Measurements from ENCODE around the gene RGS16.

Gene RGS16

GRCh38 chr1:182615468-182616129 lies 11.4 kb upstream of the RGS16 start:
- Histone ChIP-seq H2BK12ac (ENCODE audit: low read length in 2 of 2) (peak overlapping the region in 1 of 2 experiments; percentile 97), H3K4me3 (ENCODE audit: insufficient read depth in 1 of 2, low read depth in 1 of 2, low read length in 2 of 2) (peak overlapping the region in 1 of 2 experiments; percentile 71), H4K8ac (ENCODE audit: low read length) (peak overlapping the region; percentile 86), H3K4me1 (ENCODE audit: control insufficient read depth, insufficient read depth, low read depth, low read length) (peaks cover 22% of the 10 kb centered on the region), H2BK120ac (ENCODE audit: low read depth, low read length) (peak overlapping the region; percentile 51), H3K4me2 (ENCODE audit: low read length, poor library complexity, severe bottlenecking) (peak overlapping the region; percentile 77), H3K18ac (ENCODE audit: low read depth in 1 of 2, low read length in 2 of 2) (peak overlapping the region; percentile 72 to 86), H3K79me1 (replicated peaks; ENCODE audit: low read length, poor library complexity, severe bottlenecking) (no peaks in the 10 kb centered on the region), H4K91ac (ENCODE audit: low read length) (peak overlapping the region; percentile 81), H3K27me3 (ENCODE audit: control insufficient read depth in 1 of 2, insufficient read depth in 1 of 2, low read length in 2 of 2) (peaks cover 9 to 31% of the 10 kb centered on the region in 2 experiments), H3K9me3 (ENCODE audit: control insufficient read depth, low read length) (no peaks in the 10 kb centered on the region), H3K36me3 (ENCODE audit: control insufficient read depth in 1 of 2, insufficient read depth in 2 of 2, low read depth in 1 of 2, low read length in 2 of 2) (no peaks in the 10 kb centered on the region), H3K14ac (ENCODE audit: low read length in 2 of 2) (no peak overlapping the region), H3K4ac (ENCODE audit: low read depth in 1 of 2, low read length in 2 of 2) (peak overlapping the region; percentile 34 to 85), H3K23ac (ENCODE audit: low read length in 2 of 2) (no peak overlapping the region), H3K9ac (ENCODE audit: low read length) (peak overlapping the region; percentile 88), H2BK5ac (ENCODE audit: low read depth, low read length, poor library complexity, severe bottlenecking) (no peak overlapping the region), H3K27ac (ENCODE audit: low read length, poor library complexity, severe bottlenecking) (peak overlapping the region; percentile 26), H2AFZ (ENCODE audit: low read depth, low read length) (no peak overlapping the region), H2AK5ac (ENCODE audit: low read length, severe bottlenecking) (no peak overlapping the region), H2BK15ac (ENCODE audit: low read depth, poor library complexity, severe bottlenecking) (no peak overlapping the region)
- peak; percentile 56 for DNase-seq
- WGBS, result 17% methylated on average over 10 of the region's 11 CpGs

DNA sequence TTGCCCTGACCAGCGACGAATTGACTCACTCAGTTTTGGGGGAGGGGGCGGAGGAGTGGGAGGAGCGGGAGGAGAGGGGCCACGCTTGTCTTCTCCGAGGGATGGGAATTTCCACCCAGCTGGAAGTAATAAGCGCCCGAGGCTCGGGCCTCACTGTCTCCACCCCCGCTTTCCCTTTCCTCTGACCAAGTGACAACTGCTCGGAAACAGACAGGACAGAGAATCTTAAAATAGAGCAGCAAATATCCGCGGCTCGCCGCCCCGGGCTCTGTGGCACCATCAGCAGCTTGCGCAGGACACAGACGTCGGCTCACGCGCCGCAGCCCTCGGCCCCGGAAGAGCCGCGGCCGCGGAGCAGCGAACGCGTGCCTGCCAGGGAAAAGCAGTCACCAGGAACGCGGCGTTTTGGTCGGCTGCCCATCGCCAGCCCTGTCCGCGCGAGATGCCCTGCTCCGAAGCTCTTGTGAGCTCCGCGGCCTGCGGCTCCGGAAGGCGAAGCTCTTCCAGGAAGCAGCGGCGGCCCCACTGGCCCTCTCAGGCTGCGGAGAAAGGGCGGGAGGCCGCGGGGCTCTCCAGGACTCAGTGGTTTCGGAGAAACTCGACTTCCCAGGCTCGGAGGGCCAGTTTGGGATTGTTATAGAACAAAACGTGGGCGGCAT lies 10.7 kb upstream of the RGS16 start:
- H3K4me1 ChIP-seq (ENCODE audit: control insufficient read depth, insufficient read depth, low read depth, low read length), result peaks cover 22% of the 10 kb centered on the region
- H2BK120ac ChIP-seq (ENCODE audit: low read depth, low read length), result peak overlapping the region; percentile 51
- H2BK12ac ChIP-seq (ENCODE audit: low read length in 2 of 2), result no peak overlapping the region
- H2BK5ac ChIP-seq (ENCODE audit: low read depth, low read length, poor library complexity, severe bottlenecking), result no peak overlapping the region
- H4K8ac ChIP-seq (ENCODE audit: low read length), result peak overlapping the region; percentile 86
- DNase-seq, result peak; percentile 98
- peak overlapping the region; percentile 72 to 86 for H3K18ac ChIP-seq (ENCODE audit: low read depth in 1 of 2, low read length in 2 of 2)
- no peak overlapping the region for H2AK5ac ChIP-seq (ENCODE audit: low read length, severe bottlenecking)
- no peak overlapping the region for H3K23ac ChIP-seq (ENCODE audit: low read length in 2 of 2)
- peak overlapping the region; percentile 88 for H3K9ac ChIP-seq (ENCODE audit: low read length)
- peak overlapping the region; percentile 81 for H4K91ac ChIP-seq (ENCODE audit: low read length)
- H3K27me3 ChIP-seq (ENCODE audit: control insufficient read depth in 1 of 2, insufficient read depth in 1 of 2, low read length in 2 of 2), result peaks cover 9 to 34% of the 10 kb centered on the region in 2 experiments
- peak overlapping the region; percentile 46 to 71 for H3K4me3 ChIP-seq (ENCODE audit: insufficient read depth in 1 of 2, low read depth in 1 of 2, low read length in 2 of 2)
- no peaks in the 10 kb centered on the region for H3K79me1 ChIP-seq (replicated peaks; ENCODE audit: low read length, poor library complexity, severe bottlenecking)
- peak overlapping the region; percentile 95 for H2BK15ac ChIP-seq (ENCODE audit: low read depth, poor library complexity, severe bottlenecking)
- peak overlapping the region; percentile 34 to 85 for H3K4ac ChIP-seq (ENCODE audit: low read depth in 1 of 2, low read length in 2 of 2)
- H3K9me3 ChIP-seq (ENCODE audit: control insufficient read depth, low read length), result no peaks in the 10 kb centered on the region
- H3K4me2 ChIP-seq (ENCODE audit: low read length, poor library complexity, severe bottlenecking), result peak overlapping the region; percentile 77
- 1% methylated on average over 54 of the region's 56 CpGs for WGBS
- peak overlapping the region; percentile 55 for H3K27ac ChIP-seq (ENCODE audit: low read length, poor library complexity, severe bottlenecking)
- peak overlapping the region in 1 of 2 experiments; percentile 6 for H3K14ac ChIP-seq (ENCODE audit: low read length in 2 of 2)
- H2AFZ ChIP-seq (ENCODE audit: low read depth, low read length), result no peak overlapping the region
- H3K36me3 ChIP-seq (ENCODE audit: control insufficient read depth in 1 of 2, insufficient read depth in 2 of 2, low read depth in 1 of 2, low read length in 2 of 2), result no peaks in the 10 kb centered on the region

DNA sequence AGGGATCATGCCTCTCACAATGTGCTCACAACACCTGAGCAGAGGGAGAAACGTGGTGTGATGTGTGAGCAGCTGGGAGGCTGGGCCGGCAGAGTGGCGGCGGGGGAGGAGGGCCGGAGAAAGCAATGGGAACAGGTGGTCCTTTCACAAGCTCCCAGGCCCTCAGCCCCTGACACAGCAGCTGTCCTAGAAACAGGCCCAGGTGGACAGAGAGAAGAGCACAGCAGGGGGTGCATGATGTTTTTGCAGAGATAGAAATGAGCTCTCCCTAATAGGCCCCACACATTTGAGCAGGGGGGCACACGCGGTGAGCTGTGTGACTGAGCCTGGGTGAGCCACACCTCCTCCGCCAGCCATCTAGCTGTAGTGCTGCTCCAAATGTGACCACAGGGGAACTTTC lies 7.6 kb upstream of the RGS16 start:
- peaks cover 17% of the 10 kb centered on the region for H3K4me1 ChIP-seq (ENCODE audit: control insufficient read depth, insufficient read depth, low read depth, low read length)

DNA sequence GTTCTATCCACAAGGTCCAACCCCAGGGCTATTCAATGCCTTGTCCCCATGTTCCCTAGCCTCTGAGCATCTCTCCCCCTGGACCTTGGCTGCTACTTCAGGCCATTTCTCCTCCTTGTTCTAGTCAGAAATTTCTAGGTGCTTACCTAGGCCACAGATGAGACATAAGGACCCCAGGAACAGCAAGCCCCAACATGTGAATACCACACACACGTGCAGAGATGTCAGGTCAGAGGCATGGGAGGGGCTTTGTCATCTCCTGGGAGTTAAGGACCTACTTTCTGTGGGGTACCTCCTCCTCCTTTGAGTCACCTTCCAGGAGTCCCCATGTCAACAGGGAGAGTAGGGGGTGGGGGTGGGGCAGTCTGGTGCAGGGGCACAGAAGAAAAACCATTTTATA lies 7.1 kb upstream of the RGS16 start:
- H2BK120ac ChIP-seq (ENCODE audit: low read depth, low read length), result no peak overlapping the region
- peaks cover 4 to 46% of the 10 kb centered on the region in 2 experiments for H3K27me3 ChIP-seq (ENCODE audit: control insufficient read depth in 1 of 2, insufficient read depth in 1 of 2, low read length in 2 of 2)
- H3K79me1 ChIP-seq (replicated peaks; ENCODE audit: low read length, poor library complexity, severe bottlenecking), result no peaks in the 10 kb centered on the region
- H3K4me3 ChIP-seq (ENCODE audit: insufficient read depth in 1 of 2, low read depth in 1 of 2, low read length in 2 of 2), result no peak overlapping the region
- H3K27ac ChIP-seq (ENCODE audit: low read length, poor library complexity, severe bottlenecking), result no peak overlapping the region
- H3K4ac ChIP-seq (ENCODE audit: low read depth in 1 of 2, low read length in 2 of 2), result no peak overlapping the region
- H2BK5ac ChIP-seq (ENCODE audit: low read depth, low read length, poor library complexity, severe bottlenecking), result no peak overlapping the region
- no peak overlapping the region for H3K4me2 ChIP-seq (ENCODE audit: low read length, poor library complexity, severe bottlenecking)
- H2AFZ ChIP-seq (ENCODE audit: low read depth, low read length), result no peak overlapping the region
- peaks cover 16% of the 10 kb centered on the region for H3K4me1 ChIP-seq (ENCODE audit: control insufficient read depth, insufficient read depth, low read depth, low read length)
- H3K9me3 ChIP-seq (ENCODE audit: control insufficient read depth, low read length), result no peaks in the 10 kb centered on the region
- 67% methylated on average over 1 of the region's 1 CpG for WGBS
- H3K36me3 ChIP-seq (ENCODE audit: control insufficient read depth in 1 of 2, insufficient read depth in 2 of 2, low read depth in 1 of 2, low read length in 2 of 2), result no peaks in the 10 kb centered on the region
- H3K18ac ChIP-seq (ENCODE audit: low read depth in 1 of 2, low read length in 2 of 2), result peak overlapping the region in 1 of 2 experiments; percentile 21
- H4K91ac ChIP-seq (ENCODE audit: low read length), result peak overlapping the region; percentile 35
- no peak for DNase-seq
- H3K23ac ChIP-seq (ENCODE audit: low read length in 2 of 2), result no peak overlapping the region
- peak overlapping the region in 1 of 2 experiments; percentile 20 for H3K14ac ChIP-seq (ENCODE audit: low read length in 2 of 2)
- H4K8ac ChIP-seq (ENCODE audit: low read length), result no peak overlapping the region
- H2BK15ac ChIP-seq (ENCODE audit: low read depth, poor library complexity, severe bottlenecking), result peak overlapping the region; percentile 4
- peak overlapping the region in 1 of 2 experiments; percentile 59 for H2BK12ac ChIP-seq (ENCODE audit: low read length in 2 of 2)
- H2AK5ac ChIP-seq (ENCODE audit: low read length, severe bottlenecking), result no peak overlapping the region
- H3K9ac ChIP-seq (ENCODE audit: low read length), result no peak overlapping the region

More for the DNA sequence above, 7.6 kb upstream of the RGS16 start:
- no peaks in the 10 kb centered on the region for H3K9me3 ChIP-seq (ENCODE audit: control insufficient read depth, low read length)
- H3K4me2 ChIP-seq (ENCODE audit: low read length, poor library complexity, severe bottlenecking), result no peak overlapping the region
- no peak overlapping the region for H2AK5ac ChIP-seq (ENCODE audit: low read length, severe bottlenecking)
- H3K23ac ChIP-seq (ENCODE audit: low read length in 2 of 2), result no peak overlapping the region
- no peak overlapping the region for H4K91ac ChIP-seq (ENCODE audit: low read length)
- H3K9ac ChIP-seq (ENCODE audit: low read length), result no peak overlapping the region
- H4K8ac ChIP-seq (ENCODE audit: low read length), result no peak overlapping the region
- no peak overlapping the region for H2BK120ac ChIP-seq (ENCODE audit: low read depth, low read length)
- H3K4ac ChIP-seq (ENCODE audit: low read depth in 1 of 2, low read length in 2 of 2), result no peak overlapping the region
- peaks cover 4 to 49% of the 10 kb centered on the region in 2 experiments for H3K27me3 ChIP-seq (ENCODE audit: control insufficient read depth in 1 of 2, insufficient read depth in 1 of 2, low read length in 2 of 2)
- H3K18ac ChIP-seq (ENCODE audit: low read depth in 1 of 2, low read length in 2 of 2), result peak overlapping the region in 1 of 2 experiments; percentile 45
- H2BK12ac ChIP-seq (ENCODE audit: low read length in 2 of 2), result peak overlapping the region in 1 of 2 experiments; percentile 85
- WGBS, result 67% methylated on average over 8 of the region's 8 CpGs
- no peak overlapping the region for H2BK5ac ChIP-seq (ENCODE audit: low read depth, low read length, poor library complexity, severe bottlenecking)
- H3K36me3 ChIP-seq (ENCODE audit: control insufficient read depth in 1 of 2, insufficient read depth in 2 of 2, low read depth in 1 of 2, low read length in 2 of 2), result no peaks in the 10 kb centered on the region
- H3K14ac ChIP-seq (ENCODE audit: low read length in 2 of 2), result no peak overlapping the region
- no peak overlapping the region for H3K27ac ChIP-seq (ENCODE audit: low read length, poor library complexity, severe bottlenecking)
- H3K4me3 ChIP-seq (ENCODE audit: insufficient read depth in 1 of 2, low read depth in 1 of 2, low read length in 2 of 2), result peak overlapping the region in 1 of 2 experiments; percentile 14
- H3K79me1 ChIP-seq (replicated peaks; ENCODE audit: low read length, poor library complexity, severe bottlenecking), result no peaks in the 10 kb centered on the region
- no peak overlapping the region for H2BK15ac ChIP-seq (ENCODE audit: low read depth, poor library complexity, severe bottlenecking)
- DNase-seq, result no peak
- H2AFZ ChIP-seq (ENCODE audit: low read depth, low read length), result no peak overlapping the region

All from mesenchymal stem cell (in vitro differentiated cells and primary cell).